WTC11 (cell line): ENCODE measurements around the gene OR51B2. TPM values are rescaled to one million over a fixed set of nuclear protein-coding genes. Genes with fewer than 3 reads are reported as not detected.
"Not testable (repeated sequence)": the region's sequence is repeated elsewhere in the genome, so short reads cannot be mapped to it uniquely, and the experiment has no call there.

ENCODE experiments used
- ATAC-seq: fragments of 200-7000 bp; cut with Tn5 transposase; 2 replicates; pipeline ENCODE4 v1.10.0; 2021; ENCODE audit warnings: mild to moderate bottlenecking, moderate library complexity
- CTCF ChIA-PET: fragments of 300-600 bp; sonication (Branson Sonifier 250); formaldehyde crosslinking; loops from one replicate; lab custom pipeline; 2021; ENCODE audit warnings: antibody characterized with exemption; lab: Charles Lee
- POLR2A ChIA-PET: fragments of 350-600 bp; sonication (Branson Sonifier 250); formaldehyde crosslinking; loops from one replicate; lab custom pipeline; 2021; ENCODE audit warnings: antibody characterized with exemption; lab: Charles Lee
- DNase-seq: peaks from one replicate; pipeline ENCODE4 v3.0.0; 2021; ENCODE audit warnings: low spot score
- H3K27ac Mint-ChIP-seq: 2 replicates; pipeline ENCODE4 v1.8.0; 2021; ENCODE audit warnings: mixed read lengths
- H3K27me3 Mint-ChIP-seq: 2 replicates; pipeline ENCODE4 v1.8.0; 2021; ENCODE audit warnings: low read depth, mild to moderate bottlenecking, moderate library complexity, mixed read lengths
- H3K36me3 Mint-ChIP-seq: 2 replicates; pipeline ENCODE4 v1.8.0; 2021; ENCODE audit warnings: mixed read lengths
- H3K4me1 Mint-ChIP-seq: 2 replicates; pipeline ENCODE4 v1.8.0; 2022; ENCODE audit warnings: mixed read lengths
- H3K4me3 Mint-ChIP-seq: 2 replicates; pipeline ENCODE4 v1.8.0; 2021; ENCODE audit warnings: mild to moderate bottlenecking, moderate library complexity, mixed read lengths
- H3K9me3 Mint-ChIP-seq: 2 replicates; pipeline ENCODE4 v1.8.0; 2021; ENCODE audit warnings: mixed read lengths
- AFF4 ChIP-seq: sonication (generic); formaldehyde crosslinking; IDR thresholded peaks from 2 replicates; pipeline ENCODE4 v1.8.1; 2023; ENCODE audit warnings: mild to moderate bottlenecking, missing genetic modification reagents, borderline replicate concordance
- ATF1 ChIP-seq: sonication (generic); formaldehyde crosslinking; IDR thresholded peaks from 2 replicates; pipeline ENCODE4 v1.8.1; 2023; ENCODE audit warnings: mild to moderate bottlenecking, moderate library complexity, missing genetic modification reagents
- CREB1 ChIP-seq: sonication (generic); formaldehyde crosslinking; IDR thresholded peaks from 2 replicates; pipeline ENCODE4 v1.8.0; 2023; ENCODE audit warnings: mild to moderate bottlenecking, missing genetic modification reagents
- MAX ChIP-seq: sonication (generic); formaldehyde crosslinking; IDR thresholded peaks from 2 replicates; pipeline ENCODE4 v1.8.0; 2022; ENCODE audit warnings: mild to moderate bottlenecking, missing genetic modification reagents
- MLX ChIP-seq: sonication (generic); formaldehyde crosslinking; IDR thresholded peaks from 2 replicates; pipeline ENCODE4 v1.8.1; 2023; ENCODE audit warnings: mild to moderate bottlenecking, missing genetic modification reagents, moderate library complexity
- OVOL2 ChIP-seq: fragments of 250-450 bp; sonication (Bioruptor Pico); IDR thresholded peaks from 2 replicates; pipeline ENCODE4 v1.9.0; 2021; ENCODE audit warnings: mild to moderate bottlenecking, borderline replicate concordance
- SMAD3 ChIP-seq: sonication (generic); formaldehyde crosslinking; IDR thresholded peaks from 2 replicates; pipeline ENCODE4 v1.8.0; 2022; ENCODE audit warnings: missing genetic modification reagents, mild to moderate bottlenecking, borderline replicate concordance
- SOX15 ChIP-seq: fragments of 250-450 bp; sonication (Bioruptor Pico); IDR thresholded peaks from 2 replicates; pipeline ENCODE4 v1.9.0; 2021; ENCODE audit warnings: mild to moderate bottlenecking
- STAT6 ChIP-seq: sonication (generic); formaldehyde crosslinking; conservative IDR thresholded peaks from 2 replicates; pipeline ENCODE4 v1.8.1; 2023; ENCODE audit warnings: mild to moderate bottlenecking, low read depth, missing genetic modification reagents, moderate library complexity
- USF1 ChIP-seq: sonication (generic); formaldehyde crosslinking; IDR thresholded peaks from 2 replicates; pipeline ENCODE4 v1.8.0; 2022; ENCODE audit warnings: mild to moderate bottlenecking, missing genetic modification reagents
- ZNF671 ChIP-seq: fragments of 250-450 bp; sonication (Bioruptor Pico); IDR thresholded peaks from 2 replicates; pipeline ENCODE4 v1.8.0; 2021; ENCODE audit warnings: mild to moderate bottlenecking
- total RNA-seq: library from RNA; stranded (reverse); gene quantifications from 3 replicates; pipeline ENCODE4 v1.2.3, GENCODE V29; 2021
- TF ChIP-seq, protein P1 (sequence below): fragments of 250-450 bp; sonication (Bioruptor Pico); IDR thresholded peaks from 2 replicates; pipeline ENCODE4 v1.9.0; 2021; ENCODE audit warnings: mild to moderate bottlenecking
- TF ChIP-seq, protein P2 (sequence below): fragments of 250-450 bp; sonication (Bioruptor Pico); conservative IDR thresholded peaks from 2 replicates; pipeline ENCODE4 v1.9.0; 2021; ENCODE audit warnings: mild to moderate bottlenecking

The OR51B2 gene
- total RNA-seq, 1 experiment from 2014 or later: not detected

DNA sequence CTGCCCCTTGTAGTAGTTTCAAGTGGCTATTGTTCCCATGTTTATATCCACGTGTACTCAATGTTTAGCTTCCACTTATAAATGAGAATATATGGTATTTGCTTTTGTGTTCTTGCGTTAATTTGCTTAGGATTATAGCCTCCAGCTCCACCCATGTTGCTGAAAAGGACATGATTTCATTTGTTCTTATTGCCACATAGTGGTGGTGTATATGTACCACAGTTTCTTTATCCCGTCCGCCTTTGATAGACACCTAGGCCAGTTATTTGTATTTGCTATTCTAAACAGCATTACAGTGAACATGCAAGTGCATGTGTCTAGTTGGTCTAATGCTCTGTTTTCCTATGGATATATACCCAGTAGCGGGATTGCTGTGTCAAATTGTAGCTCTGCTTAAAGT is 6.8 kb downstream of the OR51B2 start:
- H3K27me3 Mint-ChIP-seq: no peaks in the 10 kb centered on the region
- H3K27ac Mint-ChIP-seq: no peak overlapping the region
- H3K4me1 Mint-ChIP-seq: no peaks in the 10 kb centered on the region
- H3K4me3 Mint-ChIP-seq: no peak overlapping the region
- peaks cover 7% of the 10 kb centered on the region for H3K9me3 Mint-ChIP-seq
- no peak for ATAC-seq
- ChIA-PET CTCF (no interaction called here), POLR2A (no interaction called here)
- no peak for TF ChIP-seq USF1 (CRISPR knock-in tag)
- no peaks in the 10 kb centered on the region for H3K36me3 Mint-ChIP-seq
- no peak for DNase-seq

DNA sequence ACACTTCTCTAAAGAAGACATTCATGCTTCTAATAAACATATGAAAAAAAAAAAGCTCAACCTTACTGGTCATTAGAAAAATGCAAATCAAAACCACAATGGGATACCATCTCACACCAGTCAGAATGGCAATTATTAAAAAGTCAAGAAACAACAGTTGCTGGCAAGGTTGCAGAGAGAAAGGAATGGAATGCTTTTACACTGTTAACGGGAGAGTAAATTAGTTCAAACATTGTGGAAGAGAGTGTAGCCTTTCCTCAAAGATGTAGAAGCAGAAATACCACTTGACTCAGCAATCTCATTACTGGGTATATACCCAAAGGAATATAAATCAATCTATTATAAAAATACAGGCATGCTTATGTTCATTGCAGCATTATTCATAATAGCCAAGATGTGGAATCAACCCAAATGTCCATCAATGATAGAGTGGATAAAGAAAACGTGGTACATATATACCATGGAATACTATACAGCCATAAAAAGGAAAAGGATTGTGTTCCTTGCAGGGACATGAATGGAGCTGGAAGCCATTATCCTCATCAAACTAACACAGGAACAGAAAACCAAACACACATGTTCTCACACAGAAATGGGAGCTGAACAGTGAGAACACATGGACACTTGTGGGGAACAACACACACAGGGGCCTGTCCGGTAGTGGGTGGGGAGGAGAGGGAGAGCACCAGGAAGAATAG is 10.6 kb downstream of the OR51B2 start:
- H3K27ac Mint-ChIP-seq, H3K9me3 Mint-ChIP-seq, DNase-seq, H3K4me3 Mint-ChIP-seq, ATAC-seq, H3K4me1 Mint-ChIP-seq, CTCF ChIA-PET, H3K36me3 Mint-ChIP-seq, H3K27me3 Mint-ChIP-seq, POLR2A ChIA-PET: not testable (repeated sequence)

GRCh38 chr11:5310423-5310822 is 13.7 kb downstream of the OR51B2 start:
- CTCF ChIA-PET: no interaction called here
- no peaks in the 10 kb centered on the region for H3K4me1 Mint-ChIP-seq
- H3K9me3 Mint-ChIP-seq: peaks cover 7% of the 10 kb centered on the region
- H3K4me3 Mint-ChIP-seq: no peak overlapping the region
- TF ChIP-seq, protein P1, sequence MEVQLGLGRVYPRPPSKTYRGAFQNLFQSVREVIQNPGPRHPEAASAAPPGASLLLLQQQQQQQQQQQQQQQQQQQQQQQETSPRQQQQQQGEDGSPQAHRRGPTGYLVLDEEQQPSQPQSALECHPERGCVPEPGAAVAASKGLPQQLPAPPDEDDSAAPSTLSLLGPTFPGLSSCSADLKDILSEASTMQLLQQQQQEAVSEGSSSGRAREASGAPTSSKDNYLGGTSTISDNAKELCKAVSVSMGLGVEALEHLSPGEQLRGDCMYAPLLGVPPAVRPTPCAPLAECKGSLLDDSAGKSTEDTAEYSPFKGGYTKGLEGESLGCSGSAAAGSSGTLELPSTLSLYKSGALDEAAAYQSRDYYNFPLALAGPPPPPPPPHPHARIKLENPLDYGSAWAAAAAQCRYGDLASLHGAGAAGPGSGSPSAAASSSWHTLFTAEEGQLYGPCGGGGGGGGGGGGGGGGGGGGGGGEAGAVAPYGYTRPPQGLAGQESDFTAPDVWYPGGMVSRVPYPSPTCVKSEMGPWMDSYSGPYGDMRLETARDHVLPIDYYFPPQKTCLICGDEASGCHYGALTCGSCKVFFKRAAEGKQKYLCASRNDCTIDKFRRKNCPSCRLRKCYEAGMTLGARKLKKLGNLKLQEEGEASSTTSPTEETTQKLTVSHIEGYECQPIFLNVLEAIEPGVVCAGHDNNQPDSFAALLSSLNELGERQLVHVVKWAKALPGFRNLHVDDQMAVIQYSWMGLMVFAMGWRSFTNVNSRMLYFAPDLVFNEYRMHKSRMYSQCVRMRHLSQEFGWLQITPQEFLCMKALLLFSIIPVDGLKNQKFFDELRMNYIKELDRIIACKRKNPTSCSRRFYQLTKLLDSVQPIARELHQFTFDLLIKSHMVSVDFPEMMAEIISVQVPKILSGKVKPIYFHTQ (CRISPR knock-in tag): no peak
- TF ChIP-seq, all 79 proteins: peak for 0
- no peak overlapping the region for H3K27ac Mint-ChIP-seq
- no peaks in the 10 kb centered on the region for H3K36me3 Mint-ChIP-seq
- ATAC-seq: no peak
- H3K27me3 Mint-ChIP-seq: no peaks in the 10 kb centered on the region
- POLR2A ChIA-PET: no interaction called here
- DNase-seq: no peak

- ChIA-PET POLR2A (no interaction called here), CTCF (no interaction called here)
- no peak for DNase-seq
- Mint-ChIP-seq H3K4me1 (no peaks in the 10 kb centered on the region), H3K27me3 (no peaks in the 10 kb centered on the region), H3K9me3 (no peaks in the 10 kb centered on the region), H3K27ac (no peak overlapping the region), H3K36me3 (no peaks in the 10 kb centered on the region), H3K4me3 (no peak overlapping the region)
- no peak for ATAC-seq
- TF ChIP-seq CREB1 (CRISPR knock-in tag): no peak
- no peak for TF ChIP-seq ATF1
- TF ChIP-seq, protein P2, sequence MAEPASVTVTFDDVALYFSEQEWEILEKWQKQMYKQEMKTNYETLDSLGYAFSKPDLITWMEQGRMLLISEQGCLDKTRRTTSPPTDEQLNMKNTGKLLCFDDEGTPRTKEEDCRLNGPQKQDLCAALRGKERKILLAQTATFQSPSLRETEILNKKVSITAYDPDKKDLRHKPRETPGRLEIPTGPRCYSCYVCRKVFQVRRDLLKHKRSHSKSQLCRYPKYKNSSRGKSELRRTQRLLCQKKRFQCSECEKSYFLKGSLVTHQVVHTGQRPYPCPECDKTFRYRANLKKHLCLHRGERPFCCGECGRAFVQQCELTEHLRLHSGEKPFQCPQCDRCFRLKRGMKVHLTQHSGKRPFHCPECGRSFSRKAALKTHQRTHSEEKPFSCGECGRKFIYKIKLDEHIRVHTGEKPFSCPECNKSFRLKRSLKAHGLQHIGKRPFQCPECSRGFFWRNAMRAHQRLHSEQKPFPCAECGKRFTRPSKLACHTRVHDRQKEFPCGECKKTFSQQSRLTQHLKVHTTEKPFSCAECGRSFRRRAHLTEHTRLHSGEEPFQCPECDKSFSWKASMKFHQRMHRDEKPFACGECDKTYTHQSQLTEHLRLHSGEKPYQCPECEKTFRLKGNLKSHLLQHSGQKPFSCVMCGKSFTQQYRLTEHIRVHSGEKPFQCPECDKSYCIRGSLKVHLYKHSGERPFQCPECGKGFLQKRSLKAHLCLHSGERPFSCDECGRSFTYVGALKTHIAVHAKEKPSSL (CRISPR knock-in tag): no peak
- no peak for TF ChIP-seq MAX (CRISPR knock-in tag)
- no peak for TF ChIP-seq AFF4 (CRISPR knock-in tag)
- TF ChIP-seq MLX: no peak
- no peak for TF ChIP-seq STAT6 (CRISPR knock-in tag)
- TF ChIP-seq SMAD3 (CRISPR knock-in tag): no peak
- no peak for TF ChIP-seq SOX15
- TF ChIP-seq OVOL2: no peak
- TF ChIP-seq ZNF671 (CRISPR knock-in tag): no peak
Measured at GRCh38 chr11:5307256-5308019, 16.7 kb downstream of the OR51B2 start.
